IMR-90 (cell line): ENCODE measurements around the gene SDS. TPM values are rescaled to one million over a fixed set of nuclear protein-coding genes. Genes with fewer than 3 reads are reported as not detected.

Source experiments
- ATAC-seq: fragments of 200-7000 bp; cut with Tn5 transposase; 2 replicates; pipeline ENCODE4 v1.9.1; 2020; ENCODE audit warnings: low read depth, mild to moderate bottlenecking, moderate library complexity
- BruUV-seq: library from RNA; stranded (reverse); fragments of 400-500 nt; replicated peaks from 2 replicates; lab custom pipeline; 2021; lab: Mats Ljungman, UMichigan
- CTCF ChIA-PET: fragments of 300-600 bp; formaldehyde crosslinking; extraction: SDS; loops from one replicate; lab custom pipeline; 2021; ENCODE audit warnings: antibody characterized with exemption; lab: Yijun Ruan, JAX
- POLR2A ChIA-PET: fragments of 300-600 bp; sonication (Branson Sonifier 250); formaldehyde crosslinking; loops from one replicate; lab custom pipeline; 2022; ENCODE audit warnings: antibody characterized with exemption; ENCODE audit not compliant: unreplicated experiment; lab: Charles Lee
- DNase-seq: peaks from one replicate; pipeline ENCODE4 v3.0.0; 2013
- H2AFZ ChIP-seq: replicated peaks from 2 replicates; pipeline ENCODE3; 2013; ENCODE audit warnings: low read length, mild to moderate bottlenecking; ENCODE audit not compliant: poor library complexity
- H2AK5ac ChIP-seq: 2 replicates; pipeline ENCODE4 v1.6.1; 2013; ENCODE audit warnings: low read depth, low read length, inconsistent platforms
- H2AK9ac ChIP-seq: replicated peaks from 2 replicates; pipeline ENCODE3; 2013; ENCODE audit warnings: mild to moderate bottlenecking, low read depth, low read length, moderate library complexity; ENCODE audit not compliant: poor library complexity
- H2BK120ac ChIP-seq: 2 replicates; pipeline ENCODE4 v1.6.1; 2013; ENCODE audit warnings: low read depth, low read length, inconsistent platforms
- H2BK15ac ChIP-seq: 3 replicates; pipeline ENCODE4 v1.6.1; 2013; ENCODE audit warnings: low read depth, low read length, inconsistent platforms
- H2BK20ac ChIP-seq: 2 replicates; pipeline ENCODE4 v1.6.1; 2013; ENCODE audit warnings: low read depth, mild to moderate bottlenecking, inconsistent platforms, low read length, moderate library complexity
- H2BK5ac ChIP-seq: 2 replicates; pipeline ENCODE4 v1.6.1; 2013; ENCODE audit warnings: mild to moderate bottlenecking, low read depth, low read length, inconsistent platforms; ENCODE audit not compliant: poor library complexity, severe bottlenecking
- H3K14ac ChIP-seq: replicated peaks from 2 replicates; pipeline ENCODE4 v1.6.1; 2013; ENCODE audit warnings: low read depth, low read length, inconsistent platforms
- H3K18ac ChIP-seq: 2 replicates; pipeline ENCODE4 v1.6.1; 2013; ENCODE audit warnings: low read depth, low read length, control low read depth
- H3K23ac ChIP-seq: 2 replicates; pipeline ENCODE4 v1.6.1; 2013; ENCODE audit warnings: low read depth, low read length, inconsistent platforms
- H3K27ac ChIP-seq: 2 replicates; pipeline ENCODE4 v1.5.1; 2013; ENCODE audit warnings: mild to moderate bottlenecking, control low read depth, low read length; ENCODE audit not compliant: insufficient read depth
- H3K27me3 ChIP-seq: 2 replicates; pipeline ENCODE4 v1.6.1; 2013; ENCODE audit warnings: low read length; ENCODE audit not compliant: control insufficient read depth, insufficient read depth
- H3K36me3 ChIP-seq: 2 replicates; pipeline ENCODE4 v1.6.1; 2013; ENCODE audit warnings: low read length, mixed read lengths; ENCODE audit not compliant: control insufficient read depth, insufficient read depth
- H3K4ac ChIP-seq: 2 replicates; pipeline ENCODE4 v1.6.1; 2013; ENCODE audit warnings: low read depth, low read length, inconsistent platforms
- H3K4me1 ChIP-seq: 2 replicates; pipeline ENCODE4 v1.6.1; 2013; ENCODE audit warnings: low read length, mixed read lengths; ENCODE audit not compliant: control insufficient read depth, insufficient read depth
- H3K4me2 ChIP-seq: 2 replicates; pipeline ENCODE4 v1.6.1; 2013; ENCODE audit warnings: low read depth, mild to moderate bottlenecking, control low read depth, low read length, moderate library complexity
- H3K4me3 ChIP-seq: 2 replicates; pipeline ENCODE4 v1.5.1; 2013; ENCODE audit warnings: low read depth, mild to moderate bottlenecking, control low read depth, low read length, moderate library complexity; ENCODE audit not compliant: insufficient read depth
- H3K56ac ChIP-seq: 2 replicates; pipeline ENCODE4 v1.6.1; 2013; ENCODE audit warnings: low read length, inconsistent platforms; ENCODE audit not compliant: insufficient read depth; ENCODE audit errors: extremely low read depth
- H3K79me1 ChIP-seq, 2 experiments: 2 replicates each; pipeline ENCODE4 v1.6.1; 2013; ENCODE audit warnings: low read length in 2 of 2, inconsistent platforms in 1 of 2, low read depth in 1 of 2
- H3K9ac ChIP-seq: 2 replicates; pipeline ENCODE4 v1.6.1; 2013; ENCODE audit warnings: low read depth, low read length, control low read depth
- H3K9me1 ChIP-seq: 2 replicates; pipeline ENCODE4 v1.6.1; 2013; ENCODE audit warnings: low read length, inconsistent platforms; ENCODE audit not compliant: insufficient read depth
- H3K9me3 ChIP-seq: 2 replicates; pipeline ENCODE4 v1.6.1; 2013; ENCODE audit warnings: low read length; ENCODE audit not compliant: control insufficient read depth, insufficient read depth
- H4K20me1 ChIP-seq: 2 replicates; pipeline ENCODE4 v1.6.1; 2013; ENCODE audit warnings: low read length, inconsistent platforms; ENCODE audit not compliant: insufficient read depth
- H4K5ac ChIP-seq: 2 replicates; pipeline ENCODE4 v1.6.1; 2013; ENCODE audit warnings: mild to moderate bottlenecking, low read depth, low read length, control low read depth
- H4K8ac ChIP-seq, 2 experiments: 2 replicates each; pipeline ENCODE4 v1.6.1; 2013; ENCODE audit warnings: low read depth in 2 of 2, low read length in 2 of 2, control low read depth in 1 of 2, inconsistent platforms in 1 of 2
- H4K91ac ChIP-seq: 2 replicates; pipeline ENCODE4 v1.6.1; 2013; ENCODE audit warnings: low read depth, low read length, inconsistent platforms; ENCODE audit not compliant: insufficient read depth
- MAZ ChIP-seq: IDR thresholded peaks from 2 replicates; pipeline ENCODE4 v1.6.1; 2012; ENCODE audit warnings: low read depth, mild to moderate bottlenecking, low read length, improper control_type of control experiment, moderate library complexity, borderline replicate concordance
- NFE2L2 ChIP-seq: fragments of 150-350 bp; IDR thresholded peaks from 2 replicates; pipeline ENCODE4 v1.6.1; 2016; ENCODE audit warnings: low read depth, mild to moderate bottlenecking, low read length
- RAD21 ChIP-seq: IDR thresholded peaks from 2 replicates; pipeline ENCODE4 v1.6.1; 2012; ENCODE audit warnings: low read length, improper control_type of control experiment
- WGBS, 2 experiments: methylation state at CpG; one replicate each; pipeline versions ENCODE4 v1.1.5 to v1.1.7; 2013; ENCODE audit warnings: missing lambda C conversion rate in 2 of 2; ENCODE audit not compliant: insufficient read length in 1 of 2; ENCODE audit errors: extremely low coverage in 2 of 2; 5-methylcytosine and 5-hydroxymethylcytosine counted together
- dilution Hi-C: fragments of 300-500 bp; cut with HindIII; formaldehyde crosslinking; loops from one replicate; pipeline ENCODE4 v1.14.3; 2018; ENCODE audit warnings: low sequenced_read_pairs; ENCODE audit not compliant: unreplicated experiment
- in situ Hi-C: fragments of 300-500 bp; cut with MboI; formaldehyde crosslinking; loops from 3 replicates; pipeline ENCODE4 v1.14.3; 2019; ENCODE audit warnings: low sequenced_read_pairs, inconsistent platforms, mixed read lengths
- intact Hi-C: fragments of 100-400 bp; cut with micrococcal nuclease; formaldehyde crosslinking; loops from 2 replicates; pipeline ENCODE4 v1.10.0; 2022
- polyA plus RNA-seq, 3 experiments: library from polyadenylated mRNA; depleted of rRNA; stranded (reverse); fragments of >200 nt; gene quantifications; 2 replicates each; pipeline ENCODE4 v1.2.3, GENCODE V29; 2012; ENCODE audit warnings: low replicate concordance in 1 of 3
- total RNA-seq: library from RNA; depleted of rRNA; stranded (reverse); fragments of >200 nt; gene quantifications from 2 replicates; pipeline ENCODE4 v1.2.3, GENCODE V29; 2012

SDS gene
- total and polyA plus RNA-seq, 2 of the 4 experiments (the other 2 are of a cell fraction), result not detected

DNA sequence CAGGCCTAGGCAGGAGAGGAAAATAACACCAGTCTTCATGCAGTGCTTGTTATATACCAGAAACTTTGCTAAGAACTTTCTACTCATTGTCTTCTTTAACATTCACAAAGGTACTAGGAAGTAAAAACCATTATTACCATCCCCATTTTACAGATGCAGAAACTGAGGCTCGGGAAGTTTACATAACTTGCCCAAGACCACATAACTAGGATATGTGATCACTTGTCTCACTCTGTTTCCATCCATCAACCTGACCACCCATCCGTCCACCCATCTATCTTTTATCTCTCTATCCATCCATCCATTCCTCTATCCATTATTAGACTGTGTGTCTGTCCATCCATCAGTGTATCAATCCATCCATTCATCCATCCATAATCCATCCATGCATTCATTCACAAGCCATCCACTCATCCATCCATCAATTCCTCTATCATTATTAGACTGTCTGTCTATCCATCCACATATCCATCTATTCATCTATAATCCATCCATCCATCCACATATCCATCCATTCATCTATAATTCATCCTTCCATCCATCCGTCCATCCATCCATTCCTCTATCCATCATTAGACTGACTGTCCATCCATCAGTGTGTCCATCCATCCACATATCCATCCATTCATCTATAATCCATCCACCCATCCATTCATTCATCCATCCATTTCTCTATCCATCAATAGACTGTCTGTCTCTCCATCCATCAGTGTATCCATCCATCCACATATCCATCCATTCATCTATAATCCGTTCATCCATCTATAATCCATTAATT is 35.0 kb upstream of the SDS start:
- Histone ChIP-seq H3K27me3 (peaks cover 11% of the 10 kb centered on the region), H4K91ac (no peak overlapping the region), H3K9ac (no peak overlapping the region), H3K36me3 (no peaks in the 10 kb centered on the region), H3K18ac (no peak overlapping the region), H2BK120ac (no peak overlapping the region), H3K4me3 (no peak overlapping the region), H3K79me1 (no peaks in the 10 kb centered on the region), H3K14ac (no peak overlapping the region), H3K56ac (no peak overlapping the region), H3K4me2 (no peak overlapping the region), H3K4ac (no peak overlapping the region), H4K20me1 (no peaks in the 10 kb centered on the region), H2AFZ (no peak overlapping the region), H3K9me3 (no peaks in the 10 kb centered on the region), H2BK15ac (no peak overlapping the region), H2BK20ac (no peak overlapping the region), H4K5ac (no peak overlapping the region), H3K9me1 (no peaks in the 10 kb centered on the region), H3K27ac (no peak overlapping the region), H2AK5ac (no peak overlapping the region), H3K4me1 (no peaks in the 10 kb centered on the region), H2BK5ac (no peak overlapping the region), H2AK9ac (no peak overlapping the region), H4K8ac (no peak overlapping the region), H3K23ac (no peak overlapping the region)
- 59 to 100% methylated on average over 3 to 4 of the region's 4 CpGs for WGBS, 2 experiments
- in situ Hi-C loops (no loop called here), intact Hi-C loops (loop anchor here (1.0 kb wide), 1 partner anchor 474 kb away; no protein-coding TSS in a partner anchor), dilution Hi-C loops (no loop called here)
- POLR2A ChIA-PET, result no interaction called here
- DNase-seq, result no peak
- BruUV-seq, result no TSS peak
- no peak for ATAC-seq
- CTCF ChIA-PET, result no interaction called here
- TF ChIP-seq MAZ, result no peak
- TF ChIP-seq RAD21, result no peak
- no peak for TF ChIP-seq NFE2L2
